Measurements from ENCODE around the gene PPM1J.

DNA sequence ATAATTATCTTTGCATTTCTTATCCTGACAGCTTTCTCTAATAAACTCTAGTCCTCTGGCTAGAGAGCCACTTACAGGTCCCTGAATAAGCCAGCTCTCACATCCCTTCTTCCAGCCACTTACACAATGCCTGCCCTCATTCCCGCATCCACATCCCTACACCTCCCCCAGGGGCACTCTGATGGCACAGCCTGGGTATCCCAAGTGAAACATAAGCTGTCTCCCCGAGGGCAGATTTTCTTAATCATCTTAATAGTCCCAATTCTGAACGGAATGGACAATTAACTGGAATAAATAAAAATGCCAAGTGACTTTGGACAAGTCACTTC lies 13.1 kb downstream of the PPM1J start:
- no peak for TF ChIP-seq GATA2 (IDR thresholded peaks at IDR 0.05; ENCODE audit: low read depth, low read length)
- TF ChIP-seq GATA3 (IDR thresholded peaks at IDR 0.05; ENCODE audit: low read depth, low read length) = no peak
